DMS 273 (cell line): ENCODE results near the gene PPM1K.

Experiments used
- DNase-seq: peaks from one replicate; lab custom pipeline; 2025; ENCODE audit not compliant: unreplicated experiment; lab: John Stamatoyannopoulos, UW

Gene PPM1K

GRCh38 chr4:88277711-88278225, 6.6 kb downstream of the PPM1K start:
- DNase-seq, result no peak

GRCh38 chr4:88276952-88277710, 7.2 kb downstream of the PPM1K start:
- DNase-seq, result no peak

GRCh38 chr4:88275949-88276515, 8.3 kb downstream of the PPM1K start:
- no peak for DNase-seq

GRCh38 chr4:88275516-88275915, 8.8 kb downstream of the PPM1K start:
- DNase-seq, result no peak

- DNase-seq, result no peak
These were observed 15.4 kb downstream of the PPM1K start for GRCh38 chr4:88268913-88269312.

- DNase-seq, result no peak
These were observed 20.0 kb downstream of the PPM1K start for GRCh38 chr4:88264336-88264735.

- DNase-seq, result no peak
These were observed 26.6 kb downstream of the PPM1K start for GRCh38 chr4:88257726-88258125.

GRCh38 chr4:88255111-88255510, 29.2 kb downstream of the PPM1K start:
- DNase-seq, result no peak

GRCh38 chr4:88251924-88252323, 32.4 kb downstream of the PPM1K start:
- no peak for DNase-seq

GRCh38 chr4:88247148-88247547, 37.2 kb downstream of the PPM1K start:
- DNase-seq, result no peak

- no peak for DNase-seq
These were observed 37.8 kb downstream of the PPM1K start for GRCh38 chr4:88246600-88246999.

GRCh38 chr4:88244816-88245579, 39.4 kb downstream of the PPM1K start:
- peak; percentile 21 for DNase-seq

GRCh38 chr4:88244056-88244455, 40.3 kb downstream of the PPM1K start:
- DNase-seq, result no peak

- peak; percentile 37 for DNase-seq
These were observed 42.2 kb downstream of the PPM1K start for GRCh38 chr4:88242144-88242543.

- DNase-seq, result no peak
These were observed 44.1 kb downstream of the PPM1K start for GRCh38 chr4:88240297-88240714.

GRCh38 chr4:88230969-88231771, 53.2 kb downstream of the PPM1K start:
- DNase-seq, result no peak

GRCh38 chr4:88230461-88230891, 53.9 kb downstream of the PPM1K start:
- DNase-seq, result no peak

- no peak for DNase-seq
These were observed 56.6 kb downstream of the PPM1K start for GRCh38 chr4:88227734-88228133.

- no peak for DNase-seq
These were observed 58.2 kb downstream of the PPM1K start for GRCh38 chr4:88226143-88226542.

GRCh38 chr4:88225232-88226105, 58.9 kb downstream of the PPM1K start:
- DNase-seq, result no peak
